HG02840 (cell line): ENCODE results near the gene ZNF418.
"Not testable (repeated sequence)": the region's sequence is repeated elsewhere in the genome, so short reads cannot be mapped to it uniquely, and the experiment has no call there.

Source experiments
- ATAC-seq: cut with Tn5 transposase; IDR thresholded peaks from one replicate; pipeline ENCODE4 v1.9.1; 2021; ENCODE audit warnings: mild to moderate bottlenecking, moderate library complexity, moderate number of reproducible peaks; ENCODE audit not compliant: unreplicated experiment, low FRiP score

The ZNF418 gene

DNA sequence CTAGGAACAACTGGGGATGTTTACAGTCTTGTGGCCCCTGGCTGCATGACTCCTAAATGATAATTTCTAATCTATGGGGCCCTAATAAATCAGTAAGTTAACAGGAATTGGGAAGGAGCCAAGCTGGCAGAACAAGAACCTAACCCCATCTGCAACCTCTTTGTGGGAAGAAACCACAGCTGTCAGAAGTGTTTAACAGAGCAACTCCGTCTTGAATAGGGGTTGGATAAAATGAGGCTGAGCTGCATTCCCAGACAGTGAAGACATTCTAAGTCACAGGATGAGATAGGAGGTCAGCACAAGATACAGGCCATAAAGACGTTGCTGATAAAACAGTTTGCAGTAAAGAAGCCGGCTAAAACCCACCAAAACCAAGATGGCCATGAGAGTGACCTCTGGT is 44.5 kb downstream of the ZNF418 start:
- not testable (repeated sequence) for ATAC-seq

GRCh38 chr19:57888560-57889231 is 46.5 kb downstream of the ZNF418 start, which contains the start of gene ZNF814:
Gene ZNF814, minus strand, starts transcription at chr19:57889037. Its CDS starts 235 bp downstream, at chr19:57888802.
- ATAC-seq = no peak

DNA sequence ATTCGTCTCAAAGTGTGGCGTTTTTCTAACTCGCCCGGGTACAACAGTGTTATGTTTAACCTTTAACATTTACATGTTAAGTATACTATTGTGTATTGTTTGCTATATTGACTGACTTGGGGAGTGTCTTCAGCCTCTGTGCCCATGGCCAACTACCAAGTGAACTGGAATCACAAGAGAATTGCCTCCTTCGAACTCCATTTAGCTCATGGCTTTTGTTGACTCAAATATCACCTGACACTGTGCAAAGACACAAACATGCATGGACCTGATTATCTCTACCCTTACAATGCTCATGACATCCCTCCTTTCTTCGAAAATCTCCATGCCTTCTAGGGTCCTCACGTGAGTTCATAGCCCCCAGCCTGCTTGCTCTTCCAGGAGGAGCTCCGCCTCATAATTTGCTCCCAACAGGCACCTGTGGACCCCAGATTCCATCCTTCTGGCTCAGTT is 47.1 kb downstream of the ZNF418 start:
- no peak for ATAC-seq

GRCh38 chr19:57887195-57887941 is 47.8 kb downstream of the ZNF418 start:
- ATAC-seq = no peak

GRCh38 chr19:57886046-57886445 is 49.2 kb downstream of the ZNF418 start:
- no peak for ATAC-seq

GRCh38 chr19:57873883-57874799 is 61.1 kb downstream of the ZNF418 start:
- not testable (repeated sequence) for ATAC-seq

DNA sequence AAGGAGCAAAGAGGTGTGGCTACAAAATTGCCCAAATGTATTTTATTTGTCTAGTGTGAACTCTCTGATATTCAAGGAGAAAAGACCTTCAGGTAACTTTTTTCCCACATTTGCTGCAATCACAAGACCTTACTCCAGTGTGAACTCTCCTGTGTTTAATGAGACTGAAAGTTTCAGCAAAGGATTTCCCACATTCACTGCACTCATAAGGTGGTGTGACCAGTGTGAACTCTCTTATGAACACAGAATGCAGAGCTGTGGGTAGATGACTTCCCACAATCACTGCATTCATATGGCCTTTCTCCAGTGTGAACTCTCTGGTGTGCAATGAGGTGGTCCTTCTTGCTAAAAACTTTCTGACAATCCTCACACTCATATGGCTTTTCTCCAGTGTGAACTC is 62.8 kb downstream of the ZNF418 start:
- no peak for ATAC-seq
